Left lung (tissue), 10 donors: ENCODE measurements around the gene KIF16B. TPM values are rescaled to one million over a fixed set of nuclear protein-coding genes. Genes with fewer than 3 reads are reported as not detected.
A peak's percentile ranks its signal among the peaks of the same experiment; 100 is the strongest.

ENCODE experiments used
- ATAC-seq: fragments of 200-7000 bp; cut with Tn5 transposase; one replicate; pipeline ENCODE4 v1.9.1; 2020; ENCODE audit warnings: moderate library complexity
- DNase-seq, 4 donors: peaks; one replicate each; pipeline ENCODE4 v3.0.0-alpha.2; 2013 to 2020
- H3K27ac ChIP-seq, 2 donors: fragments of 200-600 bp; sonication (generic) in 1 of 2; one replicate each; pipeline versions ENCODE4 v1.5.0 to v1.8.0; 2020 to 2021
- H3K27me3 ChIP-seq, 2 donors: fragments of 200-600 bp; sonication (generic) in 1 of 2; one replicate each; pipeline versions ENCODE4 v1.5.0 to v1.8.0; 2020 to 2021
- H3K36me3 ChIP-seq, 2 donors: fragments of 200-600 bp; sonication (generic) in 1 of 2; one replicate each; pipeline versions ENCODE4 v1.5.0 to v1.8.0; 2020 to 2021
- H3K4me1 ChIP-seq, 2 donors: fragments of 200-600 bp; one replicate each; pipeline ENCODE4 v1.8.0; 2021
- H3K4me3 ChIP-seq, 2 donors: fragments of 200-600 bp; sonication (generic) in 1 of 2; one replicate each; pipeline versions ENCODE4 v1.5.0 to v1.8.0; 2020 to 2021; ENCODE audit warnings: mild to moderate bottlenecking in 1 of 2
- H3K9me3 ChIP-seq, 2 donors: fragments of 200-600 bp; sonication (generic) in 1 of 2; one replicate each; pipeline versions ENCODE4 v1.5.0 to v1.8.0; 2020 to 2021
- CTCF ChIP-seq, 2 donors: fragments of 200-600 bp; sonication (generic) in 1 of 2; IDR thresholded peaks; one replicate each; pipeline versions ENCODE4 v1.5.0 to v1.8.0; 2021; ENCODE audit warnings: antibody characterized with exemption in 2 of 2
- intact Hi-C, 2 donors: fragments of 100-400 bp; cut with DNase I; formaldehyde crosslinking; loops; one replicate each; pipeline versions ENCODE4 v1.11.2 to v1.14.2; 2022
- polyA plus RNA-seq, 6 donors: library from polyadenylated mRNA; unstranded; fragments of 120-200 nt; gene quantifications; one replicate each; pipeline ENCODE4 v1.2.1, GENCODE V29; 2013; ENCODE audit not compliant: insufficient read length in 6 of 6
- total RNA-seq, 2 donors: library from RNA; stranded (reverse); fragmentation: NEBNext Ultra II Directional; extraction: Animal tissue kit (Norgen Biotek cat#: 25700); gene quantifications; one replicate each; pipeline ENCODE4 v1.2.1, GENCODE V29; 2021
- donor health status: DM: no; HTN: yes; CAD: no.
- donor health status: DM: no; HTN: no; CAD: no.

The KIF16B gene
- total and polyA plus RNA-seq, 8 donors = 9.1 to 23.8 (median 12.8) TPM

- DNase-seq (peak in 2 of 4 donors; percentile 19 to 51), ATAC-seq (peak; percentile 87)
- Histone ChIP-seq H3K4me3 (no peak overlapping the region), H3K9me3 (no peaks in the 10 kb centered on the region), H3K27me3 (no peaks in the 10 kb centered on the region), H3K36me3 (no peaks in the 10 kb centered on the region), H3K27ac (no peak overlapping the region), H3K4me1 (peaks cover 0 to 14% of the 10 kb centered on the region in 2 donors)
- peak; percentile 42 to 64 for TF ChIP-seq CTCF (IDR thresholded peaks at IDR 0.05)
- intact Hi-C loops = no loop called here
Measured at GRCh38 chr20:16517946-16518783, 55.1 kb downstream of the KIF16B start.

GRCh38 chr20:16516794-16517193, 56.5 kb downstream of the KIF16B start:
- no peaks in the 10 kb centered on the region for H3K27me3 ChIP-seq
- DNase-seq (no peak), ATAC-seq (no peak)
- H3K4me1 ChIP-seq = peaks cover 0 to 14% of the 10 kb centered on the region in 2 donors
- H3K9me3 ChIP-seq = no peaks in the 10 kb centered on the region
- no peak overlapping the region for H3K27ac ChIP-seq
- intact Hi-C loops = no loop called here
- peaks cover 0 to 3% of the 10 kb centered on the region in 2 donors for H3K36me3 ChIP-seq
- TF ChIP-seq CTCF (IDR thresholded peaks at IDR 0.05) = no peak
- H3K4me3 ChIP-seq = no peak overlapping the region

GRCh38 chr20:16515046-16515445, 58.2 kb downstream of the KIF16B start:
- Histone ChIP-seq H3K4me3 (no peak overlapping the region), H3K36me3 (peaks cover 0 to 18% of the 10 kb centered on the region in 2 donors), H3K9me3 (no peaks in the 10 kb centered on the region), H3K27ac (peak overlapping the region; percentile 36 to 80), H3K4me1 (peaks cover 0 to 14% of the 10 kb centered on the region in 2 donors), H3K27me3 (no peaks in the 10 kb centered on the region)
- intact Hi-C loops = no loop called here
- ATAC-seq = no peak
- no peak for DNase-seq
- TF ChIP-seq CTCF (IDR thresholded peaks at IDR 0.05) = no peak

- Histone ChIP-seq H3K36me3 (peaks cover 0 to 18% of the 10 kb centered on the region in 2 donors), H3K4me1 (peaks cover 0 to 14% of the 10 kb centered on the region in 2 donors), H3K4me3 (no peak overlapping the region), H3K27me3 (no peaks in the 10 kb centered on the region), H3K27ac (peak overlapping the region; percentile 36 to 80), H3K9me3 (no peaks in the 10 kb centered on the region)
- ATAC-seq (peak; percentile 60), DNase-seq (no peak)
- intact Hi-C loops = no loop called here
- TF ChIP-seq CTCF (IDR thresholded peaks at IDR 0.05) = no peak
Measured at GRCh38 chr20:16514140-16514539, 59.1 kb downstream of the KIF16B start.

GRCh38 chr20:16505894-16506293, 67.4 kb downstream of the KIF16B start:
- peaks cover 0 to 63% of the 10 kb centered on the region in 2 donors for H3K36me3 ChIP-seq
- intact Hi-C loops = no loop called here

More at GRCh38 chr20:16505894-16506293, 67.4 kb downstream of the KIF16B start:
- no peaks in the 10 kb centered on the region for H3K4me1 ChIP-seq
- ATAC-seq (no peak), DNase-seq (no peak)
- H3K9me3 ChIP-seq = no peaks in the 10 kb centered on the region
- no peak for TF ChIP-seq CTCF (IDR thresholded peaks at IDR 0.05)
- H3K27ac ChIP-seq = no peak overlapping the region
- H3K4me3 ChIP-seq = no peak overlapping the region
- H3K27me3 ChIP-seq = no peaks in the 10 kb centered on the region
